ENCODE measurements around the gene LRP2BP. TPM values are rescaled to one million over a fixed set of nuclear protein-coding genes. Genes with fewer than 3 reads are reported as not detected.

LRP2BP gene
- total RNA-seq, 4 donors from 2014 or later: 0.85 to 2.1 (median 1.4) TPM

DNA sequence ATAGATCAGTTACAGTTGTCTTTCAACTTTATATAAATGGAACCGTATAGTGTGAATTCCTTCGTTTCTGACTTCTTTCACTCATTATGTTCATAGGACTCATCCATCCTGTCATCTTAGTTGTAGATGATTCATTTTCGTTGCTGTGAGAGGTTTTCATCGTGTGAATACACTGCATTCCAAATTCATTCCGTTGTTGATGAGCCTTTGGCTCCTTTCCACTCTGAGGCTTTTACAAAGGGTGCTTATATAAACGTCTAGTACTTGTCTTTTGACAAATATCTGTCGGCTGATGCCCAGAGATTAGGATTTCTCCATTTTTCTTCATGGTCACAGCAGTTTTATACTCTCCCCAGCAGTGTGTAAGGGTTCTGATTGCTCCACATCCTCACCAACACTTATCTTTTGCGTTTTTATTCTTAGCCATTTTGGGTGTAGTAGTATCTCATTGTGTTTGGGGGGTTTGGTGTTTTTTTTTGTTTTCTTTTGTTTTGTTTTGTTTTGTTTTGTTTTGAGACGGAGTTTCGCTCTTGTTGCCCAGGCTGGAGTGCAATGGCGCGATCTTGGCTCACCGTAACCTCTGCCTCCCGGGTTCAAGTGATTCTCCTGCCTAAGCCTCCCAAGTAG lies 48.6 kb downstream of the LRP2BP start:
- TF ChIP-seq CTCF (IDR thresholded peaks at IDR 0.05; ENCODE audit: low read depth): no peak

DNA sequence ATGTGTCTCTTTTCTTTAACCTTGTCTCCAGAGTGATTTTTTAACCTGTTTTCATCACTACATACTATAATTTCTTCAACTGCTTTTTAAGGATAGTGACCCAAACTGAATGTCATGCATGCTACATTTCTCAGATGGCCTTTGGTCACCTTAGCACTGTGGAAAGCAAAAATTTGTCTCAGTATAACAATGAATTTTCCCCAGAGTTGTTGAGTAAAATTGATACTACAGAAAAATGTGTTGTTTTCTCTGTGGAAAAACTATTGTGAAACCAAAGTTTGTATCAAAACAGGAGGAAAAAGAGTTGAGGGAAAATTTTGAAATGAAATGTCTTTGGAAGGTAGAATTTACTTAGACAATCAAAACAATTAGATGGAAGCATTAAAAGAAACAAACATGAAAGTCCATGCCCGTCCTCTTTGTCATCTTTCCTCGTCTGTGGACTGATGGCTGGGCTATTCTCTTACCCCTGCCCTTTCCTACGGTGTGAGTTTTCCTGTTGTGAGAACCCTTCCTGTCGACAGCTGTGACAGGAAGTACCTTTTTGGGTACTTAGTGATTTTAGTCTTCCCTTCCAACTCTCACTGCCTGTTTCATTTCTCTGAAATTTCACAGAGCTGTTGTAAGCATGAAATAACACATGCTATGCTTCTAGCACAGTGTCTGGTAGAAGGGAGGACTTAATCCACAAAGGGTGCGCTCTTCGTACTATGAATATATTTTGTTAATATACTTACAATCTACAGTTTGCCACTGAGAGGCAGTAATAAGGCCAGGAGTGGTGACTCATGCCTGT lies 50.8 kb downstream of the LRP2BP start:
- TF ChIP-seq CTCF (IDR thresholded peaks at IDR 0.05; ENCODE audit: low read depth): no peak

GRCh38 chr4:185343726-185344581 lies 51.8 kb downstream of the LRP2BP start:
- TF ChIP-seq CTCF (IDR thresholded peaks at IDR 0.05; ENCODE audit: low read depth): no peak

- TF ChIP-seq CTCF (IDR thresholded peaks at IDR 0.05; ENCODE audit: low read depth): no peak
Measured at GRCh38 chr4:185341841-185342240, 53.9 kb downstream of the LRP2BP start.

DNA sequence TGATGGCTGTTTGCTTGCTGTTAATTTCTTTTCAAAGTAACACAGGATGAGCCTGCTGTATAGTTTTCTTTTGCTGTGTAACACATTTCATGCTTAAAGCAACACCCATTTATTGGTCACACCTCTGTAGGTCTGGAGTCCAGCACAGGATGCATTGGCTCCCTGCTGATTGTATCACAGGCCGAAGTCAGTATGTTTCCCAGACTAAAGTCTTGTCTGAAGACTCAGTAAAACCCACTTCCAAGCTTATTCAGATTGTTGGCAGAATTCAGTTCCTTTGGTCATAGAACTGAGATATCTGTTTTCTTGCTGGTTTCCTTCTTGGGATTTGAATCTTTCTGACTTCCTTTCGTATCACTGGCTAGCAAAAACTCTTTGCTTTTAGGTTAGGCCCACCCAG lies 54.3 kb downstream of the LRP2BP start:
- no peak for TF ChIP-seq CTCF (IDR thresholded peaks at IDR 0.05; ENCODE audit: low read depth)

DNA sequence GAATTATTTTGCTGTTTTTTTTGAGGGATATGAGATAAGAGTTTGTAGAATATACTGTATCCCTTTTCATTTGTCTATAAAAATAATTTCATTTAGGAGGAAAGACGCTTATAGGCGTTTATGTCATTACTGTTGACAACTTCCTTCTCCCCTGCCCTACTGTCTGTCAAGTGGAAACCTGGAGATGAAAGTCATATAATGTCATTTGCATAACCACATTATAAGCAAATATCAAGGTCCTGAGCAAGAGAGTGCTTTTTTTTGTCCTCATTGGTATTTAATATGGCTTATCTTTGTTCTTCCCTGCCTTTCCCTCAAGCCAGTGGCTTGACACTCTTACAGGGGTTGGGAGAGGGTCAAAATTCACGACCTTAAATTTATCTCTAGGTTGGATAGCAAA lies 55.8 kb downstream of the LRP2BP start:
- no peak for TF ChIP-seq CTCF (IDR thresholded peaks at IDR 0.05; ENCODE audit: low read depth)

GRCh38 chr4:185335579-185335978 lies 60.1 kb downstream of the LRP2BP start:
- TF ChIP-seq CTCF (IDR thresholded peaks at IDR 0.05; ENCODE audit: low read depth): no peak
